GM04504 (cell line): ENCODE data around the gene CACNA2D3.

Experiments used
- DNase-seq: peaks from one replicate; pipeline ENCODE4 v3.0.0-alpha.2; 2012; ENCODE audit warnings: low read depth

CACNA2D3 gene

GRCh38 chr3:54878145-54878544 lies 755.8 kb downstream of the CACNA2D3 start:
- no peak for DNase-seq

- peak; percentile 93 for DNase-seq
Measured at GRCh38 chr3:54882129-54882833, 759.9 kb downstream of the CACNA2D3 start.

DNA sequence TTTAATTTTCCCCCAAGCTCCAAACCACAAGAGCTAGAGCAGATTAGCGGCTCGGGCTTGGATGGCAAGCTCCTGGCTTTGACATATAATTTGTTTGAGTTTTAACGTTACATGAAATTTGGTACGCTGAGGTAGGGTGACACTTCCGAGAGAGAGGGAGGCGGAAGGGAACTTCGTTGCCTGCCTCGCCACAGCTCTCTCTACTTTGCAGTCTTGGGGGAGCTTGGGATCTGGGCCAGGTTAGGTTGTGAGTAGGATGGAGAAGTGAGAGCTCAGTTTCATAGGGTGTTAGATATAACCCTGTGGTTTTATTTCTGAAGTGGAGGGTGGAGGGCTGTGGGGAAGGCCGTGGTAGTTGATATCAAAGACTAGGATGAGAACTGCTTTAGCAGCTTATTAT lies 765.8 kb downstream of the CACNA2D3 start:
- DNase-seq: no peak

DNA sequence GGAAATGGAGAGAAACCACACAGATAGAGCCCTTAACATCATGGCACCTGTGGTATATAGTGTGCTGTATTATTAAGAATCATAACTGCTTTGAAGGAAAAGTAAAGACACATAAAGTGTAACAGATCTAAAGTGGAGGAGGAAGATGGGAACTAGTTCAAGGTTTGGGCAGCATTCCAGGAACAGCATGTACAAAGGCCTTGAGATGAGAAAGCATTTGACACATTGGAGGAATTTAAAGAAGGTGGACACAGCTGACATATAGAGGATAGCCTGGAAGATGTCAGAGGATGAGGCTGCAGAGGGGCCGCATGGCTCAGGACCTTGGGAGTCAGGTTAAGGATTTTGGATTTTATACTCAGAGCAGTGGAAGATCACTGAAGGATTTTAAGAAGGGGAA lies 766.5 kb downstream of the CACNA2D3 start:
- no peak for DNase-seq

GRCh38 chr3:54889731-54890130 lies 767.4 kb downstream of the CACNA2D3 start:
- no peak for DNase-seq

- DNase-seq: peak; percentile 96
Measured at GRCh38 chr3:54891540-54891897, 769.2 kb downstream of the CACNA2D3 start.

- DNase-seq: no peak
Measured at GRCh38 chr3:54892168-54892567, 769.8 kb downstream of the CACNA2D3 start.

GRCh38 chr3:54895613-54896012 lies 773.3 kb downstream of the CACNA2D3 start:
- DNase-seq: no peak

DNA sequence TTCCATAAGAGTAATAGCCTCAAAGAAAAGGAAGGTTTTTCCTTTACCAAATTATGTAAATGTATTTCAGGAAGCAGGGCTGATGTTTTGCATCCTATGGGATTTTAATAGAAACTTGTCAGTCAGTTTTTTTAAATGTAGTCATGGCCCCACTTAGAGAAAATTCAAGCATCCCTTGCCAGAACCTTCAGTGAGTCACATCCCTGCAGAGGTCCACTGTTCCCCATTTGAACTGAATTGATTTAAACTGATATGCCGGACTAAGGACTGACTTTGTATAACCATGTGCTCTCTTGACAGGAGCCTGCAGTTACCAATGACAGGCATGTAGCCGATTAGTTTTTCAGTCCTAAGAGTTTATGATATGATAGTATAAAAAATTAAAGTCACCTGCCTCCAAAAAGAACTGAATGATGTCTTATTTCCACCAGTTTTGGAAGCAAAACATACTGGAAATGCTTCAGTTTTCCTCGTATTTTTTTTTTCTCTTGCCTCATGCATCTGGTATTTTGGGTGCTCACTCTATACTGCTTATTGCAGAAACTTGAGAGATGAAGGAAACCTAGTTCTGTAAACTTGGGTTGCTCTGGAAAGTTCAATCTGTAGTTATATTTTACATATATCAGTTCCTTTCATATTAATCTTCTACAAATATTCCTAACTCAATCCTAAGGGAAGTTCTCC lies 774.8 kb downstream of the CACNA2D3 start:
- DNase-seq: no peak

DNA sequence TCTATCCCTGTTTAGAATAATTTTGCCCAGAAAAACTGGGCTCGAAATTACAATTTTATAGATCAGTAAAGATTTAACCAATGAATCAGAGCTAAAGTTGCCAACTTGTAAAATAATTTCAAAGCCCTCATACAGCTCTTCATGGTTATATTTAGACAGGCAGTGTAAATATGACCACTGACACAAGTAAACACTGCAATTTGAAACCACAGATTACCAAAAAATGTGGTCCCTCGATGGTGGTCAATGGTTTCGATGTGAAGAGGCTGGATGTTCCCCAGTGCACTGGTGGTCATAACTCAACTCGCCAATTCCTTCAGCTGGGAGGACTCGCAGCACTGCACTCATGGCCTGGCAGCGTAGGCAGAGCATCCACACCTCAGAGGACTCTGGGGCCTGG lies 776.9 kb downstream of the CACNA2D3 start:
- DNase-seq: no peak

DNA sequence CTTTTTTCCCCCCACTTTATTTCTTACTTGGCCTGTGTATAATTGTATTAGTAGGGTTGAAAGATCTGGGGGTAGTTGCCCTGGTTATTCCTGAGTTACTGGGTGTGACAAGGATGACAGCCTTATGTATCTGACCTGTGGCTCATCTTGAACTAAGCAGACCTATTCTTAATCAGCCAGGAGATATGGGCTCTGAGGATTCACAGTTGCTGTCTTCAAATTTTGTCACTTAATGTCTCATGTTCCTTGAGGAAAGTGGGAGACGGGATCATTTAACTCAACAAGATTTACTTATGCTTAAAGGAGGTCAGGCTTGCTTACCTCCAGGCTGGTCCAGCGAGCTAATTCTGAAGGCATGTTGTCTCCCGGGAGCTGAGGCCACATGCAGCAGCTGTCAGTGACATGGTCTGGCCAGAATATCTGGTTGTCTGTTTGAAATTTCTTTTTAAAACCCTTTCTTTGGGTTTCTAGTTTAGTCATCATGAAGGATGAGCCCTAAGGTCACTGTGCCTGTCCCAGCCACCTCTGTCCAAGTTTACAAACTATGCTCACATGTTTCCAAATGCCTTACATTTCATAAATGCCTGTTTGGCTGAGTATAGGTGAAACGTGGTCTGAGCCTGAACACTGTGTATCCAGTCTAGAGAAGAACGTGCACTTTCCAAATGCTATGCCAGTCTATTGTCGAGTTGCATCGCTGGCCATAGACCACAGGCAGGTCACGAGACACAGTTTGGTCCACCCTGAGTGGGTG lies 778.7 kb downstream of the CACNA2D3 start:
- no peak for DNase-seq

DNA sequence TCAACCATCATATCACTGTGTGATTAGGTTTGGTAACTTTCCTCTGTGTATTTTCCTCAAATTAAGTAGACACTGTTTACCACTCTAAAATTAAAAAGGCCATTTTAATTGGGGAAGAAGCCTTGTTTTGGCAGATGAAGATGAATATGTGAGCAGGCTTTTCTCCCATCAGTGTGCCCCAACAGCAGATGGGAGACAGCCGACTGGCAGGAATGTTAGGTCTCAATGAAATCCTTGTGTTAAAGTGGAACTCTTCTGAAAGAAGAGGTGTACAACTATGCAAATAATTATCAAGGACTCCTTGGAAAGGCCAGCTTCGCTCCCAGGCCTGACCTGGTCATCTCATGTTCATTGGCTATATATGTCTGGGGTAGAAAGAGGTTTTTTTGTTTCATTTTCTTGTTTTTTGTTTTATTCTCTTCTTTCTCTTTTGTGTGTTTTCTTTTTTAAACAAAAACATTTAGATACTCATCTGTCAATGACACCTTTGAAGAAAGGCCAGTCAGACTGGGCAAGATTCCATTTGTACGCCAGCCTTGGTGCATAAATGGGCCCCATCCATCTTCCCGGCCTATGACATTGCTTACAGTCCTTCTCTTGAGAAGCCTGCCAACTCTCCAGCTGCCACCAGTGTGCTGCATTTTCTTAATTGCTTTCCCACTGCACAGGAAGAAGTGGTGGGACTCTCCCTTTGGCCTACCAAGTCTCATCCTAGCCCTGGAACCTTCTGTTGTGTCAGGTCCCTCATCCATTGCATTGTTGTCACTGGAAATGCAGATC lies 779.7 kb downstream of the CACNA2D3 start:
- no peak for DNase-seq

GRCh38 chr3:54905261-54905888 lies 783.0 kb downstream of the CACNA2D3 start:
- DNase-seq: no peak

DNA sequence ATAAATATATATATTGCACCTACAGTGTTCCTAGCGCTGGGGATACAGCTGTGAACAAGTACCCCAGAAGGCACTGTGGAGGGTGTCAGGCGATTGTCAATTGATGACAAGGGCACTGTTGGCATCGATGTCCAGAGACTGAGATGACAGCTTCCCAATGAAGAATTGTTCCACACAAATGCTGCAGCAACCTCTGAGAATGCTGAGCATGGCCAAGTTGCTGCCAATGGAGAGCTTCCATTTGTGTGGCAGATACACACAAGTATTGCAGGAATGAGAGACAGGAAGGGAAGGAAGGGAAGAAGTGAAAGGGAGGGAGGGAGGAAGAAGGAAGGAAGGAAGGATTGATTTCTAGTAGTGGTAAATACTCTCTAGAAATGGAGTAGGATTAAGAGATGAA lies 783.6 kb downstream of the CACNA2D3 start:
- no peak for DNase-seq

- no peak for DNase-seq
Measured at GRCh38 chr3:54906763-54907162, 784.4 kb downstream of the CACNA2D3 start.

DNA sequence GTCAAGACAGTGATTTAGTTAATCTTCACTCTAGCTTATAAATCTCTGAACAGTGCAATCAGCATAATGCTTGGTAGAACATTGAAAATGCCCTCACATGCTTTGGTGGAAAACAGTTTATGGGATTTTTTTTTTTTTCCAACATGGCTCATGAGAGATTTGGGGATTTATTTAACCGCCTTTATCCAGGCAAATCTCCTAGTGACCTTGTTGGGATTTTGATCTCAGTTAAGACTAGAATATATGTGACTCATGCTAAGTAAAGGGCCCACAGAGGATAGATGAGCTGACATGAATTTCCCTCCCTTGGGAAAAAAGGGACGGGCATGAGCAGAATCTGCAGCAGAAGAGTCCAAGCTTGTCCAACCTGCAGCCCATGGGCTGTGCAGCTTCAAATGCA lies 786.8 kb downstream of the CACNA2D3 start:
- DNase-seq: no peak

DNA sequence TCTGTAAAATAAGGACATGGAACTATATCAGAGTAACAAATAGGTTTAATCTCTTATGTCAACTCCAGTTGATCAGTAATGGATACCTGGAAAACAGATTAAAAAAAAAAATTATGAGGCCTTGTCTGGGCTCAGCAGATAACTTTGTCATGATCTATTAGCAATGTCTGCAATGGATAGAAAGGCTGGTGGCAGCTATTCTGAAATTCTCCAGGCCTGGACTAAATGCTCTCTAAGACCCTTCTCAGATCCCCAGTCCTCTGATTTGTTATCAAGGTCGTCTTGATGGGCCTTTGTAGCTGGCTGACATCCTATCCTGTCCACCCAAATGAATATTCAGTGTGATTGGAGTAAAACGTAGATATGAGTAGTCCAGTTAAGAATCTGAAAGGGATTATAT lies 791.8 kb downstream of the CACNA2D3 start:
- DNase-seq: no peak

GRCh38 chr3:54915181-54915580 lies 792.8 kb downstream of the CACNA2D3 start:
- no peak for DNase-seq

GRCh38 chr3:54915976-54916375 lies 793.6 kb downstream of the CACNA2D3 start:
- DNase-seq: no peak

DNA sequence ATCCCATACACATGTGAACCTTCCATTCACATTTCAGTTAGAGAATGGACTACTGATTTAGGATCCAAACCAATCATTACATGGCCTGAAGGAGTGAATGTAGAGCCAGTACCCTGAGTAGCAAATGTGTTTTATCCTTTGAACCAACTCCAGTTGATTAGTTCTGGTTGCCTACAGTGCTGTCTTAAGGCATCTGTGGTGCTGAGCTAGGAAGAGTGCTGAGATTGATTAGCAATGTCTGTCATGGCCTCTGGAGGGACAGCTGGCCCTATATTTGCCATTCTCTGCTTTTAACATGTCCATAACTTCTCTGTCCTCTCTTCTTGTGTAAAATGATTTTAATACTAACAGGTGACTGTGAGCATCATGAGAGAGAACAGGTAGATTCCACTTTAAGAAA lies 794.4 kb downstream of the CACNA2D3 start:
- DNase-seq: no peak

DNA sequence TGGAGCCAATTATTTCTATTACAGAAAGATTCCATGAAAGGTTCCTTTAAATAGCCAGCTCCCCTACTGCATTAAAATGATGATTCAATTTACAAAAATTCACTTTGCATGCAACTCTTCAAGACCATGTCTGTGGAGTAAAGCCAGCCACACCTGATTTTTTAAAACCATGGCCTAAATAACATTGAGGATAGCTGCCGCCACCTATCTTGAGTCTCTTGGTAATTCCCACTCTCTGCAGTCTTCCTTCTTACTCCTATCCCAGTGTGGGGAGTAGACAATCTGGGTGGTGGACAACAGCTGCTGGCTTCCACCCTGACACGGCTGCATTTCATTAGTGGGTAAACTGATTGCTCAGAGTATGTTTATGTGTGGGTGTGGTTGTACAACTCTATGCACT lies 794.8 kb downstream of the CACNA2D3 start:
- peak; percentile 56 for DNase-seq

DNA sequence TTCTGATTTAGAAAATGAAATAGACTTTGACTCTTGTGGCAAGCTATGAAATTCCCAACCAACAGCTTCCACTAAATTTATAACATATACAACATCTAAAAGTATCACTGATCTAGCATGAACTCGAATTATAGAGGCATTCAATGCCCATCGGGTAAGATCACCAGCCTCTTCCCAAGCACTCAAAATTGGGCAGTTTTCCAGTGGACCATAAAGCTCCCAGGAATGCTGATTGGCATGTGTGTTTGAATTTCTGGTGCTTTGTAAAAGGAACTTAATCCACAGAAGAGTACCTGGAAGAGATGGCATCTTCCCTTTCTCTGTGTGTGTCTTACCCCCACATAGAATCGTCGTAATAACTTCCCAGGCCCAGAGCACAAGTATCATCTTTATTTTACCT lies 795.5 kb downstream of the CACNA2D3 start:
- no peak for DNase-seq
